Fibroblast of villous mesenchyme (primary cell): ENCODE data around the gene HSPA9. TPM values are rescaled to one million over a fixed set of nuclear protein-coding genes. Genes with fewer than 3 reads are reported as not detected.

Experiments used
- DNase-seq: peaks from one replicate; pipeline ENCODE4 v3.0.0-alpha.2; 2010; ENCODE audit warnings: low read depth
- H3K4me3 ChIP-seq: 2 replicates; pipeline ENCODE4 v1.5.1; 2011; ENCODE audit warnings: low read depth, mild to moderate bottlenecking, low read length
- CTCF ChIP-seq: IDR thresholded peaks from 2 replicates; pipeline ENCODE4 v1.5.1; 2012; ENCODE audit warnings: low read depth, mild to moderate bottlenecking, low read length; ENCODE audit not compliant: insufficient read depth
- total RNA-seq: library from RNA; depleted of rRNA; stranded (reverse); fragments of >200 nt; gene quantifications from 2 replicates; pipeline ENCODE4 v1.2.3, GENCODE V29; 2012

The HSPA9 gene
- total RNA-seq, 1 donor = 336 TPM

DNA sequence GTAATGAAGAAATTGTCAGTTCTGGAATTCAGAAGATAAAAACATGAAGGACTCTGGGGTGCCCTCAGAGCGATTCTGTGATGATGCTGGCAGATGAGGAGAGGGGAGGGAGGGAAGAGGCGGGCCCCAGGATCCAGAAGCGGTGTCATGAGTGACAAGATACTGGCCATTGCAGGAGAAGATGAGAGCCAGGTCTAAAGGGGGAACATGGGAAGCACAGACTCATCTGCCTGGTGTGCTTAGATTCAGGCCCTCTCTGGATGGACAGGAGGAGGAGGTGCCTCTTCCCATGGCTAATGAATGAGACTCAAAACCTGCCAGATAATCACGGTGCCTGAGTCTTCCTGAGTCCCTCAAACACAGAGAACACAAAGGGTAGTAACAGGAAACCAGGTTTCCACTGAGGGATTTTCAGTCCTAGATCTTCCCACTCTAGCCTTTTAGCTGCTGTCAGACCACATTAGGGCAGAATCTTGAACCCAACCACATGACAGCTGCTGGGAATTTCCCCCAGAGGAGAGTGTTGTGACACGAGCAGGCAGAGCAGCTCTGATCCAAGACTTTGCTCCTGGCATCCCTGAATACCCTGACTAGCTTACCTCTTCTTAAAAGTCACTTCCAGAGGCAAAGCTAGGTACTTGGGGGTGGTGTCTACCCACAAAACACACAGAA lies 28.2 kb upstream of the HSPA9 start:
- H3K4me3 ChIP-seq = no peak overlapping the region
- TF ChIP-seq CTCF = no peak
- peak; percentile 38 for DNase-seq

DNA sequence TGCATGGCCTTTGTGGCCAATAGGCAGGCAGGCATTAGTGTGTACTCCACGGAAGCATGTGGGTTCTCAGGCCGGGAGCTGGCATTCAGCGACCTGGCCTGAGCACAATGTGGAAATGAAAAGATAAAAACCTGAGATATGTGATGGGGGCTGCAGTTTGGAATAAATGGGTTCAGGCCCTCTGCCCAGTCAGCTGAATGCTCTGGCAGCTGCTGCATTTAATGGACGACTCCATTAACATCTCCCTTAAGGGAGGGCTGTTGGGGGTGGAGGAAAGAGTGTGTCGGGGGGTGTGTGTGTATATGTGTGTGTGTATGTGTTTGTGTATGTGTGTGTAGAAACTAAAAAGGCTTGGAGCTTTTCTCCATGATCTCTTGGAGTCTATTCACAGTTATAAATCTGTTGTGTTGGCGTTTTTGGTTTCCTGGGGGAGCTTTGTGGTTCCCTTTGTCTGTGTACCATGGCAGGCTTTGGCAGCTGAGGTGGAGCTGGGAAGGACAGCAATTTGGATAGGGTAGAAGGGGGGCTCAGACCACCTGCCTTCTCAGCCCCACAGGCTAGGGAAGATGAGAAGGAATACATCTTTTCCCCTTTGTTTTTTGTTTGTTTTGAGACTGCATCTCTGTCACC lies 27.3 kb upstream of the HSPA9 start:
- no peak overlapping the region for H3K4me3 ChIP-seq
- no peak for DNase-seq
- TF ChIP-seq CTCF = no peak

- DNase-seq = peak; percentile 86
- H3K4me3 ChIP-seq = no peak overlapping the region
- no peak for TF ChIP-seq CTCF
Observed at GRCh38 chr5:138601444-138601843, 26.2 kb upstream of the HSPA9 start.

GRCh38 chr5:138600446-138600845 lies 25.2 kb upstream of the HSPA9 start:
- TF ChIP-seq CTCF = no peak
- no peak overlapping the region for H3K4me3 ChIP-seq
- DNase-seq = no peak

DNA sequence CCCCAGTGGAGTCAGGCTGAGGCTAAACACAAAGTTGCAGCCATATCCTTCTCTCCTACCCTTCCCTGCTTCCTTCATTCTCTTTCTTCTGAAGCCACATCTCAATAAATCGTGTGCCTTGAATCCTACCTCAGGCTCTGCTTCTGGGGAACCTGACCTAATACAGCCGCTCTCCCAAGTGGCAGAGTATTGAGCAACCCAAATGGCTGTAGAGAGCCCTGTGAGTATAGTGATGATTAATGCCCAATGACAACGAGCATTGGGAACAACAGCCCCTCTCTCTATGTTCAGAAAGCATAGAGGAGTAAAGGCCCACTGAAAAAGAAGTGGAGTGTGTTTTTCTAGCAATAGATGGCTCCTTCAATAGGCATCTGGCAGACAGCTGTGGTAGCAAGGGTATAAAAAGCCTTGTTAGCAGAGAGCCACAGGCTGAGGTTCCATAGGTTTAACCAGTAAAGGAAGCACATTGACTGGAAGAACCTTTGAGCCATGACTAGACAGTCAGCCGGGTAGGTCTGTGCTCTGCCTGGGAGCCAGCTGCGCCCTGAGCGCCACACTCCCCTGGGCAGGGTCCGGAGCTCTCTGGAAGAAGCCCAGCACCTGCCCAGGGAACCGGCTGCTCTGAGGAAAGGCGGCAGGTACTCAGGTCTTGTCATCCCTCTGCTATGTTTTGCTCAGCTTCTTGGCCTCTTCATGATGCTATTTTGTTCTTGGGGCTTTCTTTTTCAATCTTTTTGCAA lies 22.6 kb upstream of the HSPA9 start:
- no peak for DNase-seq
- no peak for TF ChIP-seq CTCF
- H3K4me3 ChIP-seq = no peak overlapping the region

GRCh38 chr5:138596105-138596881 lies 21.1 kb upstream of the HSPA9 start:
- no peak for TF ChIP-seq CTCF
- DNase-seq = no peak
- H3K4me3 ChIP-seq = no peak overlapping the region
